Measurements from ENCODE around the gene TIMM17B.
A peak's percentile ranks its signal among the peaks of the same experiment; 100 is the strongest.

Gene TIMM17B

GRCh38 chrX:48937054-48937907 lies 39.7 kb upstream of the TIMM17B start:
- no peak overlapping the region for H3K4me3 ChIP-seq (replicated peaks in 1 of 2; ENCODE audit: low read depth in 2 of 2, low read length in 2 of 2)
- TF ChIP-seq CTCF (IDR thresholded peaks at IDR 0.05; ENCODE audit: low read depth, low read length): no peak
- peak; percentile 18 to 28 for DNase-seq (ENCODE audit: low read depth in 2 of 2)

GRCh38 chrX:48936429-48937053 lies 39.0 kb upstream of the TIMM17B start:
- DNase-seq (ENCODE audit: low read depth in 2 of 2): no peak
- no peak for TF ChIP-seq CTCF (IDR thresholded peaks at IDR 0.05; ENCODE audit: low read depth, low read length)
- no peak overlapping the region for H3K4me3 ChIP-seq (replicated peaks in 1 of 2; ENCODE audit: low read depth in 2 of 2, low read length in 2 of 2)

- DNase-seq (ENCODE audit: low read depth in 2 of 2): no peak
- H3K4me3 ChIP-seq (replicated peaks in 1 of 2; ENCODE audit: low read depth in 2 of 2, low read length in 2 of 2): no peak overlapping the region
- TF ChIP-seq CTCF (IDR thresholded peaks at IDR 0.05; ENCODE audit: low read depth, low read length): no peak
These were observed 37.7 kb upstream of the TIMM17B start for GRCh38 chrX:48935301-48935670.

GRCh38 chrX:48934581-48935300 lies 37.2 kb upstream of the TIMM17B start:
- DNase-seq (ENCODE audit: low read depth in 2 of 2): no peak
- TF ChIP-seq CTCF (IDR thresholded peaks at IDR 0.05; ENCODE audit: low read depth, low read length): no peak
- no peak overlapping the region for H3K4me3 ChIP-seq (replicated peaks in 1 of 2; ENCODE audit: low read depth in 2 of 2, low read length in 2 of 2)

GRCh38 chrX:48933757-48934156 lies 36.2 kb upstream of the TIMM17B start:
- DNase-seq (ENCODE audit: low read depth in 2 of 2): no peak
- TF ChIP-seq CTCF (IDR thresholded peaks at IDR 0.05; ENCODE audit: low read depth, low read length): no peak
- H3K4me3 ChIP-seq (replicated peaks in 1 of 2; ENCODE audit: low read depth in 2 of 2, low read length in 2 of 2): no peak overlapping the region

GRCh38 chrX:48927736-48928382 lies 30.3 kb upstream of the TIMM17B start:
- TF ChIP-seq CTCF (IDR thresholded peaks at IDR 0.05; ENCODE audit: low read depth, low read length): no peak
- no peak overlapping the region for H3K4me3 ChIP-seq (replicated peaks in 1 of 2; ENCODE audit: low read depth in 2 of 2, low read length in 2 of 2)
- DNase-seq (ENCODE audit: low read depth in 2 of 2): no peak

All from cardiac fibroblast (primary cell).